WTC11 (cell line): Measurements from ENCODE around the gene UBAP1L.

Experiments used
- NFATC4 ChIP-seq: fragments of 250-450 bp; sonication (Bioruptor Pico); IDR thresholded peaks from 2 replicates; pipeline ENCODE4 v1.9.0; 2021; ENCODE audit warnings: mild to moderate bottlenecking
- TCF7 ChIP-seq: sonication (generic); formaldehyde crosslinking; IDR thresholded peaks from 2 replicates; pipeline ENCODE4 v1.8.0; 2022; ENCODE audit warnings: mild to moderate bottlenecking, low read depth, missing genetic modification reagents, moderate library complexity
- ZNF232 ChIP-seq: sonication (generic); formaldehyde crosslinking; IDR thresholded peaks from 2 replicates; pipeline ENCODE4 v1.8.0; 2022; ENCODE audit warnings: mild to moderate bottlenecking, missing genetic modification reagents
- TF ChIP-seq, protein P1 (sequence below): fragments of 200-600 bp; IDR thresholded peaks from 2 replicates; pipeline ENCODE4 v1.8.0; 2022; ENCODE audit warnings: antibody characterized with exemption

DNA sequence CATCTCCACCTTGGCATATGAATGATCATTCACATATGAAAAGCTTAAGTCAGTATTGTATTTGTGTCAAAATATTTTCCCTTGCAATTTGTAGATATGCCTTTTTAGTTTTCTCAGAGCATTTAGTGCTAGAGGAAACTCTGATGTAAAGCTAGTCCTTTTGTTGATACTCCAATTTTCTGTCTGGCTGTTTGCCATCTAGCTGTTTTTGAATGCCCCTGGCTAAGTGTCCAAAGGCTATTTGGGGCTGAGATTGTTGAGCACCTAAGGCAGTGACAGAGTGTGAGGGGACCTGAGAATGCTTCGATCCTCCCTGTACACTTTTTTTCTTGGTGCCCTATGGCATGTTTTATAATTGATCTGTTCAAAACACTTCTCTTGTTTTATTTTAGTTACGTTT is 66.8 kb downstream of the UBAP1L start:
- TF ChIP-seq, protein P1, sequence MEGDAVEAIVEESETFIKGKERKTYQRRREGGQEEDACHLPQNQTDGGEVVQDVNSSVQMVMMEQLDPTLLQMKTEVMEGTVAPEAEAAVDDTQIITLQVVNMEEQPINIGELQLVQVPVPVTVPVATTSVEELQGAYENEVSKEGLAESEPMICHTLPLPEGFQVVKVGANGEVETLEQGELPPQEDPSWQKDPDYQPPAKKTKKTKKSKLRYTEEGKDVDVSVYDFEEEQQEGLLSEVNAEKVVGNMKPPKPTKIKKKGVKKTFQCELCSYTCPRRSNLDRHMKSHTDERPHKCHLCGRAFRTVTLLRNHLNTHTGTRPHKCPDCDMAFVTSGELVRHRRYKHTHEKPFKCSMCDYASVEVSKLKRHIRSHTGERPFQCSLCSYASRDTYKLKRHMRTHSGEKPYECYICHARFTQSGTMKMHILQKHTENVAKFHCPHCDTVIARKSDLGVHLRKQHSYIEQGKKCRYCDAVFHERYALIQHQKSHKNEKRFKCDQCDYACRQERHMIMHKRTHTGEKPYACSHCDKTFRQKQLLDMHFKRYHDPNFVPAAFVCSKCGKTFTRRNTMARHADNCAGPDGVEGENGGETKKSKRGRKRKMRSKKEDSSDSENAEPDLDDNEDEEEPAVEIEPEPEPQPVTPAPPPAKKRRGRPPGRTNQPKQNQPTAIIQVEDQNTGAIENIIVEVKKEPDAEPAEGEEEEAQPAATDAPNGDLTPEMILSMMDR: no peak
- TF ChIP-seq TCF7: no peak
- TF ChIP-seq NFATC4 (CRISPR knock-in tag): no peak
- no peak for TF ChIP-seq ZNF232 (CRISPR knock-in tag)
